ENCODE data around the gene VEGFC.

DNA sequence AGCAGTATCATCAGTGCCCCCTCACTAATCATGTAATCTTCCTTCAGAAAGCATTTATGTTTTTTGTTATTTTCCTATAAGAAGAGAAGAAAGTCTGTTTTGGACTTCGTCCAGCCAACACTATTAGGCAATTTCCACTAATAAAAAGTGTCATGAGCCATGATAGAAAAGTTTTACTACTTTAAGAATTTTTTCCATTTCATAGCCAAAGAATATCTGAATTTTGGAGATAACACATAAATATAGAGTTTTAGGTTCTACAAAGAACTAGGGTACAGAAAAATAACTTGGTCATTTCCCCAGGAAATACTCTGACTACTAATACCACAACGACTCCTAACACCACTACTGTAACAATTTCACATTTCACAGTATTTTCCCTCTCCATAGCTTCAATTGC lies 41.8 kb upstream of the VEGFC start:
- no peak for TF ChIP-seq CTCF (IDR thresholded peaks at IDR 0.05; ENCODE audit: insufficient read depth, low read depth, low read length)
- TF ChIP-seq EZH2 (IDR thresholded peaks at IDR 0.05; ENCODE audit: insufficient read depth, low read length) = no peak
